Measurements from ENCODE around the gene RXRA. TPM values are rescaled to one million over a fixed set of nuclear protein-coding genes. Genes with fewer than 3 reads are reported as not detected.
A peak's percentile ranks its signal among the peaks of the same experiment; 100 is the strongest.

The RXRA gene
- total RNA-seq, 1 experiment from 2014 or later, result 29.9 TPM

DNA sequence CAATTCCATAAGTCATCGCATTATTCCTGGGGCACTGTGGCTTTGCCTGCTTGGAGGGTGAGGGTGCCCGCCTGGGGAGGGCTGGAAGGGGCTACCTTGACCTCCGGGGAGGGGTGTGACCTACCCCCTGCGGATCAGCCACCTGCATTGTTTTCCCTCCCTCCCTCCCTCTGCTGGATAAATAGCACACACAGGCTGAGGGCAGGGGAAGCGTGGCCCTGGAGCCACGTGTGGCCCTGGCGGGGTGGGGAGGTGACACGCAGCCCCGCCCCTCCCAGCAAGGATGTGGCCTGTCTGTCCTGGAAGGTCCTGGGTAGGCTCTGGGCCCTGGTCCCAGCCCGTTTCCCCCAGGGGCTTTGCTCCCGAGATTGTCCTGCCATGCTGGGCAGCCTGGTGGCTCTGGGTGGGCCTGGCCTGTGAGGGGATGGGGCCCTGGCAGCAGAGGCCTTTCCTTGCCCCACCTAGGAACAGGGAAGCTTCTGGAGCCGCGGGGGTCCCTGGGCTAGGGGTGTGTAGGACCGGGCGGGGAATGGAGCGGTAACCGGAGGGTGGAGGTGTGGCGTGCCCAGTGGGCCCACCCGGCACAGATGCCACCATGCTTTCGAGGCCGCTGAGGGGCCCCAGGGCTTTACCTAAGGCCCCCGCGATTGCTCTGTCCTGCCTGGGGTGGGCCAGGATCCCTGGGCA lies 33.4 kb downstream of the RXRA start:
- no CpG with 5 or more reads among the region's 23 CpGs for WGBS (ENCODE audit: extremely low coverage, insufficient read length, low lambda C conversion rate)
- H3K9ac ChIP-seq (ENCODE audit: extremely low read depth, insufficient read length, low read length), result no peak overlapping the region
- H3K4me1 ChIP-seq (ENCODE audit: insufficient read depth, low read length), result no peaks in the 10 kb centered on the region
- H2BK20ac ChIP-seq (ENCODE audit: low read depth, low read length, poor library complexity, severe bottlenecking), result no peak overlapping the region
- no peaks in the 10 kb centered on the region for H3K79me1 ChIP-seq (ENCODE audit: insufficient read depth, low read depth, low read length, poor library complexity, severe bottlenecking)
- no peak overlapping the region for H2BK12ac ChIP-seq (ENCODE audit: insufficient read length, low read depth, low read length)
- no peaks in the 10 kb centered on the region for H3K9me3 Mint-ChIP-seq
- H2BK5ac ChIP-seq (ENCODE audit: insufficient read length, low read length), result no peak overlapping the region
- no peaks in the 10 kb centered on the region for H4K20me1 ChIP-seq (ENCODE audit: control insufficient read depth, insufficient read depth, insufficient read length)
- no peak overlapping the region for H2BK120ac ChIP-seq (ENCODE audit: low read depth, low read length, poor library complexity, severe bottlenecking)
- H3K27ac Mint-ChIP-seq, result no peak overlapping the region; a peak in 1 of 7 replicates
- H3K4me2 ChIP-seq (ENCODE audit: insufficient read depth, insufficient read length, low read length), result no peak overlapping the region
- no peak overlapping the region for H4K5ac ChIP-seq (ENCODE audit: insufficient read length, low read depth, low read length)
- H2BK15ac ChIP-seq (ENCODE audit: low read depth, low read length), result no peak overlapping the region
- H4K8ac ChIP-seq (replicated peaks; ENCODE audit: insufficient read length, low read depth, low read length), result no peak overlapping the region
- no peak overlapping the region for H3K56ac ChIP-seq (ENCODE audit: insufficient read length, low read depth, low read length)
- no peaks in the 10 kb centered on the region for H3K23me2 ChIP-seq (ENCODE audit: insufficient read length, low read depth, low read length, poor library complexity, severe bottlenecking)
- H3K18ac ChIP-seq (ENCODE audit: insufficient read length, low read depth, low read length), result no peak overlapping the region
- no peaks in the 10 kb centered on the region for H3K79me2 ChIP-seq (ENCODE audit: insufficient read depth, low read length)
- H3K23ac ChIP-seq (ENCODE audit: insufficient read length, low read depth, low read length), result no peak overlapping the region
- no peaks in the 10 kb centered on the region for H3K27me3 Mint-ChIP-seq (ENCODE audit: low read depth)
- H3T11ph ChIP-seq (ENCODE audit: low read length), result no peak overlapping the region
- no peak overlapping the region for H3K4me3 Mint-ChIP-seq
- no peaks in the 10 kb centered on the region for H3K9me3 ChIP-seq (ENCODE audit: control insufficient read depth, low read depth, low read length)
- no peaks in the 10 kb centered on the region for H3K36me3 Mint-ChIP-seq (ENCODE audit: insufficient read depth in 1 of 3, low read depth in 3 of 3)
- peaks cover 6 to 11% of the 10 kb centered on the region in 2 experiments; a peak in 3 of 4 replicates for H3K4me1 Mint-ChIP-seq
- no peaks in the 10 kb centered on the region for H3K27me3 ChIP-seq (ENCODE audit: insufficient read depth, low read length)
- DNase-seq, result no peak
- H4K91ac ChIP-seq (ENCODE audit: insufficient read length, low read depth, low read length), result no peak overlapping the region
- H3K14ac ChIP-seq (ENCODE audit: insufficient read depth, low read length), result peak overlapping the region; percentile 20; the same call in 1 of the 2 replicates
- H3K4ac ChIP-seq (ENCODE audit: low read depth, low read length), result no peak overlapping the region
- TF ChIP-seq, protein P1, sequence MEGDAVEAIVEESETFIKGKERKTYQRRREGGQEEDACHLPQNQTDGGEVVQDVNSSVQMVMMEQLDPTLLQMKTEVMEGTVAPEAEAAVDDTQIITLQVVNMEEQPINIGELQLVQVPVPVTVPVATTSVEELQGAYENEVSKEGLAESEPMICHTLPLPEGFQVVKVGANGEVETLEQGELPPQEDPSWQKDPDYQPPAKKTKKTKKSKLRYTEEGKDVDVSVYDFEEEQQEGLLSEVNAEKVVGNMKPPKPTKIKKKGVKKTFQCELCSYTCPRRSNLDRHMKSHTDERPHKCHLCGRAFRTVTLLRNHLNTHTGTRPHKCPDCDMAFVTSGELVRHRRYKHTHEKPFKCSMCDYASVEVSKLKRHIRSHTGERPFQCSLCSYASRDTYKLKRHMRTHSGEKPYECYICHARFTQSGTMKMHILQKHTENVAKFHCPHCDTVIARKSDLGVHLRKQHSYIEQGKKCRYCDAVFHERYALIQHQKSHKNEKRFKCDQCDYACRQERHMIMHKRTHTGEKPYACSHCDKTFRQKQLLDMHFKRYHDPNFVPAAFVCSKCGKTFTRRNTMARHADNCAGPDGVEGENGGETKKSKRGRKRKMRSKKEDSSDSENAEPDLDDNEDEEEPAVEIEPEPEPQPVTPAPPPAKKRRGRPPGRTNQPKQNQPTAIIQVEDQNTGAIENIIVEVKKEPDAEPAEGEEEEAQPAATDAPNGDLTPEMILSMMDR (conservative IDR thresholded peaks at IDR 0.05), result no peak; the same call in 2 of the 3 replicates
- H3K27ac ChIP-seq (ENCODE audit: insufficient read length, low read depth, low read length), result no peak overlapping the region
- no peak overlapping the region for H2AK5ac ChIP-seq (ENCODE audit: insufficient read length, low read length)
- no peak overlapping the region for H2AFZ ChIP-seq (ENCODE audit: low read length)
